T-cell (primary cell): ENCODE measurements around the gene TSSK6. TPM values are rescaled to one million over a fixed set of nuclear protein-coding genes. Genes with fewer than 3 reads are reported as not detected.

Experiments
- ATAC-seq, 4 experiments: fragments of 200-7000 bp in 3 of 4; fragments of 150-1000 bp in 1 of 4; cut with Tn5 transposase; replicated peaks in 1 of 4; 1 replicate in 3 of 4; 2 replicates in 1 of 4; pipeline ENCODE4 v1.10.0; 2021; ENCODE audit warnings: moderate library complexity in 3 of 4, mild to moderate bottlenecking in 2 of 4, moderate number of reproducible peaks in 1 of 4
- CTCF ChIA-PET, 2 donors: fragments of 300-600 bp; sonication (Branson Sonifier 250); formaldehyde crosslinking; loops; one replicate each; lab custom pipeline; 2022; ENCODE audit warnings: antibody characterized with exemption in 2 of 2; lab: Charles Lee
- POLR2A ChIA-PET, 2 donors: fragments of 300-600 bp; sonication (Branson Sonifier 250); formaldehyde crosslinking; loops; one replicate each; lab custom pipeline; 2022; ENCODE audit warnings: antibody characterized with exemption in 2 of 2; lab: Charles Lee
- DNase-seq, 35 experiments: peaks; one replicate each; pipeline versions ENCODE4 v3.0.0 to v3.0.0-alpha.2; 2013 to 2023
- H3K27ac ChIP-seq: one replicate; pipeline ENCODE4 v1.5.1; 2013; ENCODE audit warnings: low read length
- H3K27me3 ChIP-seq, 2 experiments: replicated peaks in 1 of 2; 1 replicate in 1 of 2; 2 replicates in 1 of 2; pipeline versions ENCODE4 v1.6.1 to v1.7.0; 2013; ENCODE audit warnings: low read length in 1 of 2, mixed read lengths in 1 of 2; ENCODE audit not compliant: control insufficient read depth in 2 of 2, insufficient read depth in 2 of 2; ENCODE audit errors: extremely low read depth in 1 of 2
- H3K36me3 ChIP-seq, 2 donors: 1 replicate in 1 of 2; 2 replicates in 1 of 2; pipeline versions ENCODE4 v1.6.1 to v1.7.0; 2013; ENCODE audit warnings: low read length in 1 of 2; ENCODE audit not compliant: control insufficient read depth in 2 of 2, insufficient read depth in 1 of 2; ENCODE audit errors: extremely low read depth in 1 of 2
- H3K4me1 ChIP-seq, 2 experiments: 1 replicate in 1 of 2; 2 replicates in 1 of 2; pipeline versions ENCODE4 v1.6.1 to v1.7.0; 2013; ENCODE audit warnings: low read length in 2 of 2, mixed read lengths in 1 of 2; ENCODE audit not compliant: insufficient read depth in 2 of 2, control insufficient read depth in 1 of 2; ENCODE audit errors: extremely low read depth in 1 of 2
- H3K4me3 ChIP-seq, 2 donors: 1 replicate in 1 of 2; 2 replicates in 1 of 2; pipeline versions ENCODE4 v1.5.1 to v1.7.0; 2013; ENCODE audit warnings: mild to moderate bottlenecking in 2 of 2, low read length in 1 of 2, moderate library complexity in 1 of 2; ENCODE audit not compliant: control insufficient read depth in 1 of 2; ENCODE audit errors: extremely low read depth in 1 of 2
- H3K9me3 ChIP-seq: 2 replicates; pipeline ENCODE4 v1.7.0; 2013
- H3K27ac Mint-ChIP-seq, 2 donors: one replicate each; pipeline ENCODE4 v1.8.0; 2020 to 2021; ENCODE audit warnings: mild to moderate bottlenecking in 2 of 2, mixed read lengths in 2 of 2
- H3K27me3 Mint-ChIP-seq, 2 donors: one replicate each; pipeline ENCODE4 v1.8.0; 2021 to 2022; ENCODE audit warnings: mixed read lengths in 2 of 2
- H3K36me3 Mint-ChIP-seq: one replicate; pipeline ENCODE4 v1.8.0; 2021; ENCODE audit warnings: mixed read lengths
- H3K4me1 Mint-ChIP-seq, 3 donors: one replicate each; pipeline ENCODE4 v1.8.0; 2020 to 2022; ENCODE audit warnings: mixed read lengths in 3 of 3, mild to moderate bottlenecking in 1 of 3
- H3K4me3 Mint-ChIP-seq, 3 donors: one replicate each; pipeline ENCODE4 v1.8.0; 2020 to 2022; ENCODE audit warnings: mild to moderate bottlenecking in 3 of 3, mixed read lengths in 3 of 3, moderate library complexity in 3 of 3
- H3K9me3 Mint-ChIP-seq, 3 donors: one replicate each; pipeline ENCODE4 v1.8.0; 2020 to 2022; ENCODE audit warnings: mixed read lengths in 3 of 3
- WGBS: methylation state at CpG from one replicate; pipeline ENCODE4 v1.1.5; 2013; ENCODE audit warnings: missing lambda C conversion rate; ENCODE audit not compliant: insufficient coverage; 5-methylcytosine and 5-hydroxymethylcytosine counted together
- total RNA-seq, 35 experiments: library from RNA in 6 of 35; stranded (reverse) in 6 of 35; fragments of 120-200 nt in 1 of 35; gene quantifications; one replicate each; pipeline versions ENCODE4 v1.2.1 to v1.2.4 and lab custom pipeline; 2013 to 2026

TSSK6 gene
- total RNA-seq, 5 donors from 2014 or later (not counting 1 experiment from before 2014, with no cell fraction given) = 3.9 to 13.0 (median 11.0) TPM

DNA sequence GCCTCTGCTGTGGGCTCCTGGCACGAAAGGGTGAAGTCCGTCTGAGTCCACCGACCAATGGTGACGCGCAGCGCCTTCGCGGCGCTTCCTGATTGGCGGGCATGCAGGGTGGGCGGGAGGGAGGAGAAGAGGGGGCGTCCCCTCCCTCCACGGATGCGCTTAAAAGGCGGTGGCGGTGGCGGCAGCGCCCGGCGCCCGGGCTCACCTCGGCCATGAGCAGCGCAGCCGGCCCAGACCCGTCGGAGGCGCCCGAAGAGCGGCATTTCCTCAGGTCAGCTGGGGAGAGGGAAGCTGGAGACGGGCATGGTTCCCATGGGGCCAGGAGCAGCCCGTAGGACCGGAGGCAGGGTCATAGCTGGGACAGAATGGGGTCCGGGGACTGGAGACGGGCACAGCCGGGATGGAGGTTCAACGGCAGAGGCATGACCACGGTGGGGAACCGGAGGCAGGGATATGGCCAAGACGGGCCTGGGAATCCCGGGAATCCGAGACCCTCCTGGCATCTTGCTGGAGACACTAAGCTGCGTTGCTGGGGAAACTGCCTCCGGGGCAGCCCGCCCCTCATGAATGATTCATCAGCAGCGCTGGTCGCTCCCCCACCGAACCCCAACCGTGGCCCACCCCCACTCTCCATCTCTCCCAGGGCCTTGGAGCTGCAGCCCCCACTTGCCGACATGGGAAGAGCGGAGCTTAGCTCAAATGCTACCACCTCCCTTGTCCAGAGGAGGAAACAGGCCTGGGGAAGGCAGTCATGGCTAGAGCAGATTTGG is 13.6 kb upstream of the TSSK6 start, which contains the start of gene YJEFN3:
TSS of gene YJEFN3 (plus strand) at position 191 of the 770 bp plus-strand sequence. CDS start at position 213, 22 bp downstream.
- Histone ChIP-seq H3K36me3 (peaks cover 17 to 43% of the 10 kb centered on the region in 2 donors), H3K4me3 (no peak within 1 kb of the TSS), H3K9me3 (no peaks in the 10 kb centered on the region), H3K27me3 (no peaks in the 10 kb centered on the region), H3K4me1 (peaks cover 0 to 20% of the 10 kb centered on the region in 2 experiments), H3K27ac (no peak within 1 kb of the TSS)
- peaks cover 8 to 15% (median 11%) of the 10 kb centered on the region in 3 donors for H3K4me1 Mint-ChIP-seq
- H3K4me3 Mint-ChIP-seq = no peak within 1 kb of the TSS
- WGBS = 95% methylated on average over 37 of the region's 50 CpGs
- ChIA-PET POLR2A (no interaction called here), CTCF (interaction anchor here in 1 of 2 donors (0.7 kb wide), 1 partner anchor 365 kb away, joined by 7 read pairs; no protein-coding TSS in a partner anchor)
- H3K27ac Mint-ChIP-seq = peak within 1 kb of the TSS in 1 of 2 donors; percentile 39
- peaks cover 3% of the 10 kb centered on the region for H3K36me3 Mint-ChIP-seq
- no peak for DNase-seq
- no peaks in the 10 kb centered on the region for H3K27me3 Mint-ChIP-seq
- no peak for ATAC-seq
- no peaks in the 10 kb centered on the region for H3K9me3 Mint-ChIP-seq

GRCh38 chr19:19527674-19528625 is 12.6 kb upstream of the TSSK6 start:
- no peak for ATAC-seq
- H3K4me1 ChIP-seq = peaks cover 0 to 19% of the 10 kb centered on the region in 2 experiments
- ChIA-PET POLR2A (no interaction called here), CTCF (no interaction called here)
- no peak overlapping the region for H3K4me3 ChIP-seq
- no peak overlapping the region for H3K27ac ChIP-seq
- Mint-ChIP-seq H3K27ac (no peak overlapping the region), H3K27me3 (no peaks in the 10 kb centered on the region), H3K9me3 (no peaks in the 10 kb centered on the region), H3K36me3 (peaks cover 3% of the 10 kb centered on the region), H3K4me3 (no peak overlapping the region), H3K4me1 (peaks cover 8 to 11% (median 9%) of the 10 kb centered on the region in 3 donors)
- over 99% methylated on average over 10 of the region's 27 CpGs for WGBS
- no peak for DNase-seq
- no peaks in the 10 kb centered on the region for H3K9me3 ChIP-seq
- H3K36me3 ChIP-seq = peaks cover 17 to 43% of the 10 kb centered on the region in 2 donors
- no peaks in the 10 kb centered on the region for H3K27me3 ChIP-seq

DNA sequence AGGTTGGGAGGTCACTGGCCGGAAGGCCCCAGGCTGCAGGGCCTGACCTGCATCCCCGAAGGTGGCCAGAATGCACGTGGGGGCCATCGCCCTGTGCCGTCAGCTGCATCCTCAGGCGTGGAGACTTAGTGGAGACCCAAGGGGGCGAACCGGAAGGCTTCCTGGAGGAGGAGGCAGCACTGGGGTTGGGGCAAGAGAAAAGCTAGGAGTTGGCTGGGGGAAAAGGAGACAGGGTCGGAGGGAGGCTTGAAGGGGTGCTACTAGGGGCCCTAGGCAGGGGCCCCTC is 12.0 kb upstream of the TSSK6 start:
- Histone ChIP-seq H3K36me3 (peaks cover 17 to 43% of the 10 kb centered on the region in 2 donors), H3K4me1 (peaks cover 0 to 13% of the 10 kb centered on the region in 2 experiments), H3K9me3 (no peaks in the 10 kb centered on the region), H3K4me3 (no peak overlapping the region), H3K27ac (no peak overlapping the region), H3K27me3 (no peaks in the 10 kb centered on the region)
- CTCF ChIA-PET = no interaction called here
- ATAC-seq (no peak), DNase-seq (no peak)
- Mint-ChIP-seq H3K27me3 (no peaks in the 10 kb centered on the region), H3K4me3 (no peak overlapping the region), H3K9me3 (no peaks in the 10 kb centered on the region), H3K36me3 (peaks cover 3% of the 10 kb centered on the region), H3K4me1 (peaks cover 11 to 14% (median 11%) of the 10 kb centered on the region in 3 donors), H3K27ac (no peak overlapping the region)
- 98% methylated on average over 8 of the region's 9 CpGs for WGBS
- POLR2A ChIA-PET = no interaction called here

GRCh38 chr19:19526581-19527370 is 11.4 kb upstream of the TSSK6 start:
- Histone ChIP-seq H3K27me3 (no peaks in the 10 kb centered on the region), H3K4me3 (no peak overlapping the region), H3K9me3 (no peaks in the 10 kb centered on the region), H3K27ac (no peak overlapping the region), H3K36me3 (peaks cover 17 to 43% of the 10 kb centered on the region in 2 donors), H3K4me1 (peaks cover 0 to 8% of the 10 kb centered on the region in 2 experiments)
- DNase-seq = no peak
- no peak for ATAC-seq
- ChIA-PET POLR2A (no interaction called here), CTCF (no interaction called here)
- WGBS = 75% methylated on average over 16 of the region's 28 CpGs
- no peaks in the 10 kb centered on the region for H3K27me3 Mint-ChIP-seq
- no peak overlapping the region for H3K4me3 Mint-ChIP-seq
- H3K9me3 Mint-ChIP-seq = no peaks in the 10 kb centered on the region
- peak overlapping the region in 1 of 2 donors; percentile 16 for H3K27ac Mint-ChIP-seq
- H3K36me3 Mint-ChIP-seq = peaks cover 3% of the 10 kb centered on the region
- H3K4me1 Mint-ChIP-seq = peaks cover 6 to 9% (median 7%) of the 10 kb centered on the region in 3 donors

- Mint-ChIP-seq H3K27ac (peak overlapping the region in 1 of 2 donors; percentile 16), H3K4me1 (peaks cover 9 to 13% (median 11%) of the 10 kb centered on the region in 3 donors), H3K9me3 (no peaks in the 10 kb centered on the region), H3K36me3 (peaks cover 6% of the 10 kb centered on the region), H3K4me3 (no peak overlapping the region), H3K27me3 (no peaks in the 10 kb centered on the region)
- Histone ChIP-seq H3K4me3 (no peak overlapping the region), H3K36me3 (peaks cover 17 to 43% of the 10 kb centered on the region in 2 donors), H3K4me1 (peaks cover 0 to 10% of the 10 kb centered on the region in 2 experiments), H3K27me3 (no peaks in the 10 kb centered on the region), H3K27ac (no peak overlapping the region), H3K9me3 (no peaks in the 10 kb centered on the region)
- DNase-seq = no peak
- ATAC-seq = no peak
- ChIA-PET CTCF (no interaction called here), POLR2A (no interaction called here)
- 96% methylated on average over 18 of the region's 23 CpGs for WGBS
Observed at GRCh38 chr19:19525611-19526380, 10.4 kb upstream of the TSSK6 start.
